HG02884 (cell line): ENCODE data around the gene HSP90AB1.

ENCODE experiments used
- ATAC-seq: cut with Tn5 transposase; IDR thresholded peaks from one replicate; pipeline ENCODE4 v1.9.1; 2021; ENCODE audit warnings: mild to moderate bottlenecking, moderate library complexity; ENCODE audit not compliant: unreplicated experiment

Gene HSP90AB1

GRCh38 chr6:44253307-44254101, 6.6 kb downstream of the HSP90AB1 start:
- ATAC-seq = no peak

DNA sequence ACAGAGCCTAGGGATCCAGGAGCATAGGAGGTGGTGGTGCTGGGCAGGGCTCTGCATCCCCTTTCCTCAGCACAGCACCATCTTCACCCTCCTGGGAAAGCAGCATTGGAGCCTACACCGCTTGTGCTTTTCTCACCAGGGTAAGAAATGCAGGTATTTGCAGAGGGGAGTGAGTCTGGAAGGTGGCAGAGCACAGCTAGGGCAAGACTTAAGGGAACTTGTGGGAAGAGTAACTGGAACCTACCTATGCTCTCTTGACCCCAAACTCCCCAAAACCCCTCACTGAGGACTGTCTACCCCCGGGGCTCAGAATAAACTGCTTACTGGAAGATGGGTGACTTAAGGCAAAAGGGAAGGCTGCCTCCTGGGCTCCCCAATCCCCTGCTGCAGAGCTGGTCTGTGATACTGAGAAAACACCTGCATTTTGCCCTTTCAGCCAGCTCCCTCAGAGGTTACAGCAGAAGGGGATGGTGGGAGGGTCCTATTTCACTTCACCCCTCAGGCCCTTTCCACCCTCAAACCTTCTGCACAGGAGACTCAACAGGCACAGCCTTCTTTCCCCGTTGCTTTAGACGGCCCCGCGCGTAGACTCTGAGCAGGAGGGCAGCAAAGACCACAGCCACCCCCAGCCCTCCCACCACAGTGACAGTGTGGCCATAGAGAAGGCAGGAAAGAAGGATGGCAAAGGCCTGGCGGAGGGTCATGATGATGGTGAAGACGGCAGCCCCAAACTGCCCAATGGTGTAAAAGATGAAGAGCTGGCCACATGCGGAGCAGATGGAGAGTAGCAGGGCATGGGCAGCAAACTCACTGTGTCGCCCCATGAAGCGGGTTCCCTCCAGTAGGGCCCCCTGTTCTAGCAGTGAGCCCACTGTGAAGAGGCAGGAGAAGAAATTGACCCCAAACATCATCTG, 7.5 kb downstream of the HSP90AB1 start:
- ATAC-seq = no peak

DNA sequence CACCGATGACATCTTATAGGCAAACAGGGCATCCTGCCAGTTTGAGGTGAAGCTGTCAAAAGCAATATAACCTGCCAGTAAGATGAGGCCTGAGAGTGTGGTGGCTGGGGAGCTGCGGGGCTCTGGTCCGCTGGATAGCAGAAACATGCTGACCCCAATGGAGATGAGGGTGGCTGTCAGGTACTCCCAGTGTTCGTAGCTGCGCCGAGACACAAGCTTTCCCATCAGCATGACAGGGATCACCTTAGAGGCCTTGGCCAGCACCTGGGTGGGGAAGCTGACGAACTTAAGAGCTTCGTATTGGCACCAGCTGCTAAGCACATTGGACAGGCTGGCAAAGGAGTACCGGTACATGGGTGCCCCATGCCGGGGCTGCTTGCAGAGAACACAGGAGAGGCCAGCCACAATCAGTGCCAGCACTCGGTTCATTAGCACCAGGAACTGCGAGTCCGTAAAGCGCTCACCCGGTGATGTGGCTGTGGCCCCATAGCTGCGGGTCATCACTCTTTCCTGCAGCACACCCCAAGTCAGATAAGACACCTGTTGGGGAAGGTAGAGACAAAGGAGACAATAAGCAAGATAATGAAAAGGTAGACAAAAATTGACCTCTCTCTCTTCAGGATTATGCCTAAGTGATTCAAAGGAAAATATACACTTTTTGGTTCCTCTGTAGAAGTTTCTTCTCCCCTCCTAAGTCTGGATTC, 8.4 kb downstream of the HSP90AB1 start:
- no peak for ATAC-seq

- no peak for ATAC-seq
Observed at GRCh38 chr6:44255871-44256774, 9.2 kb downstream of the HSP90AB1 start.

- ATAC-seq = no peak
Observed at GRCh38 chr6:44256775-44257024, 9.8 kb downstream of the HSP90AB1 start.

DNA sequence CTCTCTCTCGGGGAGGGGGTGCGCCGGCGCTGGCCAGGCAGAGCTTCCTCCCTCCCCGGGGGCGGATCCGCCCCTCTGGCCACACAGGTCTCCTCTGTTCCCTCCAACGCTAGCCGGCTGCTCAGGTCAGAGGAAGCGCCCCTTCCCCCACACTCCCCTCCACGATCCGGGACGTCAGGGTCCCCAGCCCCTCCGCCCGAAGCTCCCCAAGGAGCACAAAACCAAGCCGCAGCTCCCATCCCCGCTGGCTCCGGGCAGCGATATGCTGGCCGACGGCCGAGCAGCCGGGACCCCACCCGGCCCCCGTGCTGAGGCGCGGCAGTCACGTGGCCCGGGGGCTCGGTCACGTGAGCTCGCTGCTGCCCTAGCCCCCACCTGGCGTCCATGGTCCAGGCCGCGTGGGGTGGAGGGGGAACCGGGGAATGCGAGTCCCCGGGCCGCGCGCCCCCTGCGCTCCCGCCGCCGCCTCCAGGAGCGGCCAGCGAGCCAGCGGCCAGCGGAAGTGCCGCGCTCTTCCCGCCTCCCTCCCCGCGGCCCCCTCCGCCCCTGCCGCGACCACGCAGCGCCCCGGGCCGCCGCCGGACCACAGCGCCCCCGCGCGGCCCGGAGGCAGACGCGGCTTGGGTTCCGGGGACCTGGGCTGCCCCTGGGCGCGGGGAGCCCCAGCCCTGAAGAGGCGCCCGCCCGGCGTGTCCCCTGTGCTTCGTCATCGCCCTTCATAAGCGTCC, 10.3 kb downstream of the HSP90AB1 start, which contains the start of gene SLC35B2:
Gene SLC35B2 (minus strand): TSS at position 504 of the 728 bp plus-strand sequence. CDS start 118 bp downstream, at position 386.
- peak; percentile 48 for ATAC-seq

- peak; percentile 13 for ATAC-seq
Observed at GRCh38 chr6:44257753-44258324, 10.9 kb downstream of the HSP90AB1 start.

DNA sequence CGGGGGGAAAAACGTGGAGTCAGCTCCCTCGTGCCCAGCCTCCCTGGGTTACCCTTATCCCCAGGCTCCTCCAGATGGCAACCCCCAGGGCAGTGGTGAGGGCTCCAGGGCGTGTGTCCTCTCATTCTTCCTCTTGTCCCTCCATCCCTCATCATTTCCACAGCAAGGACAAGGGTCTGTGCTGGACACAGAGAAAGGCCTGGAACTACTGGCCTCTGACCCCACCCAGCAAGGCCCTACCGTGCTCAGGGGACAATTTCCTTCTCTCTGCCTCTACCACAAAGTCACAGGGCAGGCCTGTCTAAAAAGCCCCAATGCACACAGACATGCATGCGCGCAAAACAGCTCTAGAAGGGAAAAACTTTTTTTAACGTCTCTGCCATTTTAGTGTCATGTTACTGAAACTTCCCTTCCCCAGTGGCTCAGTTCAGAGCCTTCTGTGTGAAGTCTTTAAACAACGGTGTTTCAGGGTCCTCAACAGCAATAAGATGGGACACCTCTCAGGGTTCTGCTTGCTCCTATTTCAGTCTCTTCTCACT, 11.5 kb downstream of the HSP90AB1 start:
- no peak for ATAC-seq

DNA sequence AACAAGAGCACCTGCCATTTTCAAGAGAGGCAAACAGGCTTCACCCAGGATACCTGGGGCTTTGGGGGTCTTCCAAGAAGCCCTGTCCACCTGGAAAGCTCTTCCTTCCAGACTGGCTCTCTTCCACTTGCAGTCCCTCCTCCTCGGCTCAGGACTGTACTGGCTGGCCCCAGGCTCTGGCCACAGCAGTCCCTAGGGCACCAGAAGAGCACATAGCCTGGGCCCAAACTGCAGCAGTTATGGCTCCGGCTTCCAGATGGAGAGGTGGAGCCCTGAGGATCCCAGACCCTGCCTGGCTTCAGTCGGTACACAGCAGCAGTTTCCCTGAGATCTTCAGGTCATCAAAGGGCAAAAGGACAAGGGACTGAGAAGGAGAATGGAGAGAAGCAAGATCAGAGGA, 12.0 kb downstream of the HSP90AB1 start:
- no peak for ATAC-seq

- ATAC-seq = no peak
Observed at GRCh38 chr6:44260011-44260410, 13.1 kb downstream of the HSP90AB1 start.

DNA sequence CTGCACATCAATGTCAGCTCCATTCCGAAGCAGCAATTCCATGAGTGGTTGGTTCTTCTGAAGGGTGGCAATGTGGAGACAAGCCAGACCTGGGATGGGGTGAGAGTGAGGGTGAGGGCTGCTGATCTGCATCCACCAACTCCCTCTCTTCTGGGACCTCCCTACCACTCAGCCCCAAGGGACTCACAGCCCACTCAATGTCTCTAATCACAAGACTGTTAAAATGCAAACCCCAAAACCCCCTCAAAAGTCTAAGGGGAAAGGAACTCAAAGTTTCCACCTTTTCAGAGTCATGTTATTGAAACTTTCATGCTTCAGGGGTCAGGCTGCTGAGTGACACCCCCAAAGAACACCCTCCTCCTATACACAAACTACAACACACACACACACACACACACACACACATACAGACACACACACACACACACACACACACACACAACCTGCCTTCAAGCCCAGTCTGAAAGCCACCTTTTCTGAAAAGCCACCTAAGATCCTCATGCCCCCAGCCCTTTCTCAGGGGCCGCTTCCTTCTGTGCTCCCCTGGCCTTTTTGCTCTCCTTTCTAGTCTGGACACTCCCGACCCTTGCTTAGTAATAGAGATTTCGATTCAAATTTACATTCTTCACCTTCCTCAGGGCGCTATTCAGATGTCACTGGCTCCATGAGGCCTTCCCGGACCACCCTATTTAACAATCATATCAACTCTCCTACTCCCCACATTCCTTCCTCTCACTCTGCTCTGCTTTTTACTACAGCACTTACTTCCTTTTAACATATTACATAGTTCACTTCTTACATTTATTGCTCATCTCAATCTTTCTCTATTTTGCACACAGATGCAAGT, 13.8 kb downstream of the HSP90AB1 start:
- no peak for ATAC-seq

GRCh38 chr6:44261581-44261980, 14.7 kb downstream of the HSP90AB1 start:
- no peak for ATAC-seq

DNA sequence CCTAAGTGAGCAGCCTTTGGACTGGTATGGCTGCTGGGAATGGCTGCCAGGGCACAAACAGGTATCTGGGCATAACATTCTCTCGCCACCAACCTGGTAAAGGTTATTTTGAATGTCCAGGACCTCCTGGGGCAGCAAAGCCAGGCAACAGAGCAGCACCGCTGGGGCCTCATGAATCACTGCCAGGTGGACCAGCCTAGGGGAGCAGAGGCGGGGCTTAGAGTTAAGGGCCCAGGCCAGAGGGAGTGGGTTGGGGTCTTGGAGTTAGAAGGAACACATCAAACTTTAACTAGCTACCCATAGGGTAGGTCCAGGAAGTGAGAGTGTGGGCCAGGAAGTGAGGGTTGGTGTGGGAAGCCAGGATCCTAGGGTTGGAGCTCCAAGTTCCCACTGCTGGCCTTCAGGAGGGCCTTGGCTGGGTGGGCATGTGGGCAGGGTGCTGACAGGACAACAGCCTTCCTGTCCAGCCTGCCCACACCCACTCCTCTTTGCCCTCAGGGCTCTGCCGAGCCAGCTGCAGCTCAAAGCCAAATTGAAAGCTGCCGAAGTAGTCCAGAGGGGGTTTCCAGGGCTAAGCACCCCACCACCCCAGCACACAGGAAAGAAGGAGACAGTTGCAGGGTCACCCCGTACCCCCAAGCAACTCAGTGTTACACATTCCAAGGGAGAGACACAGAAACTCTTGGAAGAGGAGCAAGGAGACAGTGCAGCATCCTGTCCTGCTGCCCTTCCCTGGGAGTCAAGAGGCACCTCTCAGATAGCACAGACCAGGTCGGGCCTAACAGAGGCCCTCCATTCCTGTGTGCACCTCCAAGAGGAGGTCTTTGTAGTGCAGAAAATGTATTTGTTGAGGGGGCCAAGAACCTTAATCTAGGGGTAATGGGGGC, 15.8 kb downstream of the HSP90AB1 start:
- ATAC-seq = no peak

- ATAC-seq = no peak
Observed at GRCh38 chr6:44263354-44264100, 16.6 kb downstream of the HSP90AB1 start.

- no peak for ATAC-seq
Observed at GRCh38 chr6:44264154-44265006, 17.5 kb downstream of the HSP90AB1 start.
